ENCODE measurements around the gene NKPD1.

DNA sequence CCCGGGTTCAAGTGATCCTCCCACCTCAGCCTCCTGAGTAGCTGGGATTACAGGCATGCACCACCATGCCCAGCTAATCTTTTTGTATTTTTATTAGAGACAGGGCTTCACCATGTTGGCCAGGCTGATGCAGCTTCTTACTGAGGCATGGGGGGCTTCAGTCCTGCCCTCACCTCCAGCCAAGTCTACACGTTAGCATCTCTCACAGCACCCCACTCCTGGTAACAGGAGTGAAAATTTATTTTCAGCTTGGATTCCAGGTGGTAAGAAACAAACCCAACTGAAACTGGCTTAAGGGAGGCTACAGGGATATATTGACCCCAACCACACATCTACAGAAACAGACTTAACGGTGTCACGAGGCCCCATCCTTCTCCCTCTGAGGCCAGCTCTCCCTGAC lies 10.6 kb downstream of the NKPD1 start:
- TF ChIP-seq, protein P1, sequence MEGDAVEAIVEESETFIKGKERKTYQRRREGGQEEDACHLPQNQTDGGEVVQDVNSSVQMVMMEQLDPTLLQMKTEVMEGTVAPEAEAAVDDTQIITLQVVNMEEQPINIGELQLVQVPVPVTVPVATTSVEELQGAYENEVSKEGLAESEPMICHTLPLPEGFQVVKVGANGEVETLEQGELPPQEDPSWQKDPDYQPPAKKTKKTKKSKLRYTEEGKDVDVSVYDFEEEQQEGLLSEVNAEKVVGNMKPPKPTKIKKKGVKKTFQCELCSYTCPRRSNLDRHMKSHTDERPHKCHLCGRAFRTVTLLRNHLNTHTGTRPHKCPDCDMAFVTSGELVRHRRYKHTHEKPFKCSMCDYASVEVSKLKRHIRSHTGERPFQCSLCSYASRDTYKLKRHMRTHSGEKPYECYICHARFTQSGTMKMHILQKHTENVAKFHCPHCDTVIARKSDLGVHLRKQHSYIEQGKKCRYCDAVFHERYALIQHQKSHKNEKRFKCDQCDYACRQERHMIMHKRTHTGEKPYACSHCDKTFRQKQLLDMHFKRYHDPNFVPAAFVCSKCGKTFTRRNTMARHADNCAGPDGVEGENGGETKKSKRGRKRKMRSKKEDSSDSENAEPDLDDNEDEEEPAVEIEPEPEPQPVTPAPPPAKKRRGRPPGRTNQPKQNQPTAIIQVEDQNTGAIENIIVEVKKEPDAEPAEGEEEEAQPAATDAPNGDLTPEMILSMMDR (IDR thresholded peaks at IDR 0.05; ENCODE audit: low read length) = no peak
- TF ChIP-seq EZH2 (optimal IDR thresholded peaks at IDR 0.05; ENCODE audit: low read depth, low read length) (no peak), EZH2phosphoT487 (IDR thresholded peaks at IDR 0.05; ENCODE audit: low read length) (no peak)

Measured in MM.1S (cell line).